ENCODE data around the gene RPS2.

DNA sequence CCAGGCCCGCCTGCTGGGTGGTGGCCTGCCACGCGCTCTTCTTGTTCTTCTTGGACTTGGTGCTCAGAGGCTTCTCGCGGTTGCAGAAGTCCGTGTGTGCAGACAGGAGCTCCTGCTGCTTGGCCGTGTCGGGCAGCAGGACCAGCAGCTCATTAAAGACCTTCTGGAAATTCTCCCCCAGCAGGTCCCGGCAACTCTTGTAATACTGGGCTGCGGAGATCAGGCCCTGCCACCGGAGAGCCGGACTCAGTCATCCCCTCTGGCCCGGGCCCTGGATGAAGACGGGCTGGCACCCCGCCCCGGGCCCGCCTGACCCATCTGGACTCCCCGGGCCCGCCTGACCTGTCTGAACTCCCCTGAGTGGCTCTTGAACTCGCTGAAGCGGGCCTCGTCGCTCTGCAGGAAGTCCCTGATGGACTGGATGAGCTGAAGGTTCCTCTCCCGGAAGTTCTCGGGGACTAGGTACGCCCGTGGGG, 33.8 kb upstream of the RPS2 start:
- TF ChIP-seq POLR2A (IDR thresholded peaks at IDR 0.05; ENCODE audit: low read length), result no peak
- no peak for TF ChIP-seq GATA1 (IDR thresholded peaks at IDR 0.05; ENCODE audit: low read depth, low read length)

Measured in erythroblast (primary cell).